HG03521 (cell line): Measurements from ENCODE around the gene HPS4.
A peak's percentile ranks its signal among the peaks of the same experiment; 100 is the strongest.
"Not testable (repeated sequence)": the region's sequence is repeated elsewhere in the genome, so short reads cannot be mapped to it uniquely, and the experiment has no call there.

ENCODE experiments used
- ATAC-seq: cut with Tn5 transposase; IDR thresholded peaks from one replicate; pipeline ENCODE4 v1.9.1; 2021; ENCODE audit warnings: mild to moderate bottlenecking, moderate library complexity; ENCODE audit not compliant: unreplicated experiment

Gene HPS4

DNA sequence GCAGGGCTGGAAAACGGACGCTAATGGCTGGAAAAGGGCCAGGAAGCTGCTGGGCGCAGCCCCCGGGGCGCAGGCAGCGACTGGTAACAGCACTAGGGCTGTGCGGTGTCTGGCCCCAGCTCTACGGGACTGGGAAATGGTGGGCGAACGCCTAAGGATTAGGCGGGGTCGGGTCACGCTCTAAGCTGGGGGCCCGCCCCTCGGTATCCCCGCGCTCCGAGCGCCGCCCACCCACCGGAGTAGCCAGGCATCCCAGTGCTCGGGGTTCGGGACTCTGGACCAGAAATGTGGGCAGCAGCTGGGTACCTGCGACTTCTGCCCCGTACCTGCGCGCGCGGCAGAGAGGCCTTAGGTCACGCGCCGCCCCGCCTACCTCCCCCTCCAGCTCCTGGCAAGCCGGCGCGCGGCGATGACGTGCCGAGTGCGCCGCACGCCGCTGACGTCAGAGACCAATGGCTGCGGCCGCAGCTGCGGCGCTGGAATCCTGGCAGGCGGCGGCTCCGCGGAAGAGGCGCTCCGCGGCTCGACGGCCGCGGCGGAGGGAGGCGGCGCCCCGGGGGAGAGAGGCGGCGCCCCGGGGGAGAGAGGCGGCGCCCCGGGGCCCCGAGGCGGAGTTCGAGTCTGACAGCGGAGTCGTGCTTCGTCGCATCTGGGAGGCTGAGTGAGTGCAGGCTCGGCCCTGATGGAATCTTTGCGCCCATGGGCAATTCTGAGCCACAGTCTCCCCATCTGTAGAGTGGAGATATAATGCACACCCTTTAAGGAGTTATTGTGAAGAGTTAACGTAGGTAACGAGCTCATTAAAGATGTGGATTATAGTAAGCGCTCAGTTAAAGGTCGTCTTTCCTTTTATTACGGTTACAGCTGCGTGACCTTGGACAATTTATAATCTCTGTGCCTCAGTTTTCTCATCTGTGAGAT, at the start of gene HPS4, which contains the start of gene SRRD:
HPS4 (minus strand) TSS at position 345 of the 921 bp plus-strand sequence. CDS start 2,021 bp downstream, outside the sequence.
SRRD (plus strand) TSS at position 439 of the 921 bp plus-strand sequence; CDS start at position 453, 14 bp downstream.
- ATAC-seq: peak; percentile 76

DNA sequence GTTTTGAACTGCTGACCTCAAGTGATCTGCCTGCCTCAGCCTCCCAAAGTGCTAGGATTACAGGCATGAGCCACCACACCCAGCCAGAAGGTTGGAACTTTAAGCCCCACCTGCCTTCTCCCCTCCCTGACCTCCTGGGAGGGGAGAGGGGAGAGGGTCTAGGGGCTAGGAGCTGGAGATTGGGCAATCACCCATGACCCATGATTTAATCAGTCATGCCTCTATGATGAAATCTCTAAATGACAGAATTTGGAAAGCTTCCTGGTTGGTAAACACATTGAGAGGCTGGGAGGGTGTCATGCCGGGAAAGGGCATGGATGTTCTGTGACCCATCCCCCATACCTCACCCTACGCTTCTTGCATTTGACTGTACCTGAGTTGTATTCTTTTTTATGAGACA, 45.8 kb upstream of the HPS4 start:
- no peak for ATAC-seq

- not testable (repeated sequence) for ATAC-seq
Measured at GRCh38 chr22:26528518-26528917, 44.9 kb upstream of the HPS4 start.

DNA sequence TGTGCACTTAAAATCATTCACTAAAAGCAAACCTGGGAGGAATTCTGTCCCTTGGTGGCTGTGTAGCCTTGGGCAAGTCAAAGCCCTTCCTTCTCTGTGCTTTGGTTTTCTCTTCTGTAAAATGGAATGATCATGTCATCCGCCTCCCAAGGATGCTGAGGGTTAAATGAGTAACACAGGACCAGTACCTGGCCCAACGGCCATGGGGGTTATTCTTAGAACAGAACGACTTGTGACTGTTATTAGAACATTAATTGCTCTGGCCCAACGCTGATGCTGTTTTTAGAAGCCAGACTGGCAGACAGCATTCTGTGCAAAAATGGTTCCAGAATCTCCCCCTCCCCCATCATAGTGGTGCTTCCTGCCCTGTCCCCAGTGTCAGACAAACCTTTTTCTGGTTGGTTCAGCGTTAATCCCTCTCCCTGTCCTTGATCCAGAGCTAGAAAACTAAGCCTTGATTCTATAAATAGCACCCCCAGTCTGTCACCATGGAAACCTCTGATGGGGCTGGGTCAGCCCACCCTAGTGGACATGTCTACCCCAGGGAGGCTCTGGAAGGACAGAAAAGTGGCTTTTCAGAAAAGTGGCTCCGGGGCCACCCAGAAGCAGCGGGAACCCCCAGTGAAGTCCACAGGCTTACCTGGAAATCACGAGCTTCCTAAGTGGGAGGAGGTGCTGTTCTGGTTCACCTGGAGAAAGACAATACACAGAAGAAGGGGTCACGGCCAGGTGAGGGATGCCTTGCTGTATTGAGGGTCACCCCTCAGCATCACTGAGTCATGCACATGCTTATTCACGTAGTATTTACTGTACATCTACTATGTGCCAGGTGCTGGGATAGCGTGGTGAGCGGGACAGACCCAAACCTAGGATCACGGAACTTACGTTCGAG, 44.2 kb upstream of the HPS4 start:
- ATAC-seq: no peak

DNA sequence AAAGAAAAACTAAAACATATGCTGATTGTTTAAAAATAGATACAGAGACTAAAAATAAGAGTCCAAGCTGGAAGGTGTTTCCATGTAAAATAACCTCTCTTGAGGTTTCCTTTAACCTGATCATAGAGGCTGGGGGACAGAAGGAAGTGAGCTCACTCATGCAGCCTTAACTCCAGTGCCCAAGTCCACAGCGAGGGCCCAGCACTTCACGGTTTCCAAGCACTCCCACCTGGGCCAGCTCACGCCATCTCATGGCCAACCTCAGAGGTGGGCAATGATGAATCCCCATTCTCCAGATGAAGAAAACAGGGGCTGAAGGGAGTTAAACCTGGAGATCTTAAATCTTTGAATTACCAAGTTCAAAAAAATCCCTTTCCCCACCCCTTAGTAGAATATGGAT, 43.6 kb upstream of the HPS4 start:
- no peak for ATAC-seq

- ATAC-seq: no peak
Measured at GRCh38 chr22:26525946-26526564, 42.5 kb upstream of the HPS4 start.

DNA sequence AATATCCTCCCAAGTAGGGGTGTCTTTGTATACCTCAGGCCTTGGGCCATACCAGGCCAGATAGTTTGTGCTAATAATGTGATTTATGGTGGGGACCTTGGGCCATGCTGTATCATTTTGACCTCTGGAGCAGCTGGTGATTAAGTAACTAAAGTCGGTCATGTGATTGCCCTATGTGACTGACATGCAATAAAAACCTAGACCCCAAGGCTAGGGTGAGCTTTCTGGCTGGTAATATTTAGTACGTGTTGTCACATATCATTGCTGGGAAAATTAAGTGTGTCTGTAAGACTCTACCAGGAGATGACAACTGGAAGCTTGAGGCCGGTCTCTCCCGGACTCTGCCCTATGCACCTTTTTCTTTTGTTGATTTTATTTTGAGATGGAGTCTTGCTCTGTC, 41.3 kb upstream of the HPS4 start:
- ATAC-seq: no peak

DNA sequence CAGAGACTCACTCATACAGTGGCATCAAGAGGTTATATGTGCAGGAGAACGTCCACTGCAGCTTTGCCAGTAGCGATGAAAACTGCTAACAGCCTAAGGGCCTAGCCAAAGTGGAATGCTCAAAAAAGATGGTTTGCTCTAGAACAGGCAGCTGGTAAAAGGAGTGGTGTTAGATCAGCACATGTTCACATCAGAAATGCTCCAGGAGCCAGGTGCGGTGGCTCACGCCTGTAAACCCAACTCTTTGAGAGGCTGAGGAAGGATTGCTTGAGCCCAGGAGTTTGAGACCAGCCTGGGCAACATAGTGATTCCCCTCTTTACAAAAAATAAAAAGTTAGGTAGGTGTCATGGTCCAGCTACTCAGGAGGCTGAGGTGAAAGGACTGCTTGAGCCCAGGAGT, 39.0 kb upstream of the HPS4 start:
- ATAC-seq: no peak

DNA sequence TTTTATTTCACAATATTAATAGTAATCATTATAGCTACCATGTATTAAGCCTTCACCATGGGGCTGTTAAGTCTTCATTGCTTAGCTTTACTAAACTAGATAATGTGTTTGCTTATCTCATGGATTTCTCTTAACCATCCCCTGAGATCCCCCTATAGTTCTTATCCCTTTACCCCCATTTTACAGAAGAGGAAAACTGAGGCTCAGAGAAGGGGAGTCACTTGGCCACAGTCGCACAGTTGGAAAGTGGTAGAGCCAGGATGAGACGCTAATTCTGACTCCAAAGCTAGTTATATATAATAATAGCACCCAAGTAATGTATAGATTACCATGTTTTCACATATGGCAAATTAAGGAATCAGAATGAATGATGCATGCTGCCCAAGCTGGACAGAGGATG, 38.4 kb upstream of the HPS4 start:
- no peak for ATAC-seq

DNA sequence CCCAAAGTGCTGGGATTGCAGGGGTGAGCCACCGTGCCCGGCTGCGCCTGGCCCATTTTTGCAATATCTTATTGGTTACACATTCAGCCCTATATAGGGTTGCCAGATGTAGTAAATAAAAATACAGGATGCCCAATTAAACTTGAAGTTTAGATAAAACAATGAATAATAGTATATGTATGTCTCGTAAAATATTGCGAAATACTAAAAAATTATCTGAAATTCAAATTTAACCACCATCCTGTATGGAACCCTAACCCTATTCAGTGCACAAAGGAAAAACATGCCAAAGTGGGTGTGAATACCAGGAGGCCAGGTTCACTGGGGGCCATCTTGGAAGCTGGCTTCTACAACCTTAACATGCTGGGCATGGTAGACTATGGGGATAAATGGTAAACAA, 33.8 kb upstream of the HPS4 start:
- no peak for ATAC-seq

DNA sequence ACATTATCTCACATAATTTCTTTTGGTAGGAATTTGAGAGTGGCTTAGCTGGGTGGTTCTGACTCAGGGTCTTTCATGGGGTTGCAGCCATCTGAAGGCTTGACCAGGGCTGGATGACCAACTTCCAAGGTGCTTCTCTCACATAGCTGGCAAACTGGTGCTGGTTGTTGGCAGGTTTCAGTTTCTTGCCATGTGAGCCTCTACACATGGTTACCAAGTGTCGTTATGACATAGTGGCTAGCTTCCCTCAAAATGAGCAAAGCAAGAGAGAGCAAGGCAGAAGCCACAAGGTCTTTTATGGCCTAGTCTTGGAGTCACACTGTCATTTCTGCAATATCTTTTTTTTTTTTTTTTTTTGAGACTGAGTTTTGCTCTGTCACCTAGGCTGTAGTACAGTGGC, 32.9 kb upstream of the HPS4 start:
- no peak for ATAC-seq

DNA sequence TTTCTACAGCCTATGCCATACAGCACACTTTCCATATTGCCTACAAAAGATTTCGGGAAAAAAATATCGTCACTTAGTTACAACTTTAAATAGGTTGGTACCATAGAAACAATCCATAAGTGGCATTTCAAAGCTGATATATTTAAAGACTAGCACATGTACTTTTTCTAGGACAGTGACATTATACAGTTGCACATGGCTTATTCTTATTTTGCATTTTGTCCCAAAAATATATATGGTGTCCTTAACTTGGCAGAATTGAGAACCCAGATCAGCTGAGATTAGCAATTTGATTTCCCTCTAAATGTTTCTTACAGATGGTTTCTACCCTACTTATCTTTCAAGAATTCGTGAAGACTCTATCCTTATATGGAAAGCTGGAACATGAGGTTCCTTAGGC, 32.3 kb upstream of the HPS4 start:
- no peak for ATAC-seq

DNA sequence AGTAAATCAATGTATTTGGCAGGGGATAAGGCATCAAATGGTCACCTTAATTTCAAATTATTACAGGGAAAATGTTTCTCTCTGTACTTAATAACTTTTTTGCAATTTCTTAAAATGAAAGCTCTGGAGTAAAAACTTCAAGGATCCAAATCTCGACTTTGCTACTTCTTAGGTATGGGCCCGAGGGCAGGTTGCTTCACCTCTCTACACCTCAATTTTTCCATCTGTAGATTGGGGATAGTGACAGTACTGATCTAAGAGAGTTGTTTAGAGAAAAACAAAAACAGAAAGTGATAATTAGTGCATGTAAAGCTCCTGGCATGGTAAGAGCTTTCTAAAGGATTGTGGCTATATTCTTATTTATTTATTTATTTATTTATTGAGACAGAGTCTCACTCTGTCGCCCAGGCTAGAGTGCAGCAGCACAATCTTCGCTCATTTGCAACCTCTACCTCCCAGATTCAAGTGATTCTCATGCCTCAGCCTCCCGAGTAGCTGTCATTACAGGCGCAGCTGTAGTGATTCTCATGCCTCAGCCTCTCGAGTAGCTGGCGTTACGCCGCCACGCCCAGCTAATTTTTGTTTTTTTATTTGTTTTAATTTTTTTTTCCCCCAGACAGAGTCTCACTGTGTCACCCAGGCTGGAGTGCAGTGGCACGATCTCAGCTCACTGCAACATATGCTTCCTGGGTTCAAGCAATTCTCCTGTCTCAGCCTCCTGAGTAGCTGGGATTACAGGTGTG, 31.0 kb upstream of the HPS4 start:
- no peak for ATAC-seq

DNA sequence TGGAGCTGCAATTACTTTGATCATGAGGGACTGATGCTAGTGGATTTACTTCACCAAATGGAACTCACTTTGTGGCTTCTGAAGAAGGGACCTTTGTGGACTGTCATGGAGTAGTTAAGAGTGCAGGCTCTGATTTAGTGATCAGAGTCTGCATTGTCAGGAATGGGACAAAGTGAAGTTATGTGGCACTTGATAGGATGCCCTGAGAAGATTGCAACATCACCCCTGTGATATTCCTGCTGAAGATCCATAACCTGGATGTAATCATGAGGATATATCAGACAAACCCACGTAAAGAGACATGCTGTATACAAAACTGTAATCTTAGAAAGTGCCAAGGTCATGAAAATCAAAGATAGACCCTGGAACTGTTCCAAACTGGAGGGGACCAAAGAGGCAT, 30.3 kb upstream of the HPS4 start:
- ATAC-seq: no peak

DNA sequence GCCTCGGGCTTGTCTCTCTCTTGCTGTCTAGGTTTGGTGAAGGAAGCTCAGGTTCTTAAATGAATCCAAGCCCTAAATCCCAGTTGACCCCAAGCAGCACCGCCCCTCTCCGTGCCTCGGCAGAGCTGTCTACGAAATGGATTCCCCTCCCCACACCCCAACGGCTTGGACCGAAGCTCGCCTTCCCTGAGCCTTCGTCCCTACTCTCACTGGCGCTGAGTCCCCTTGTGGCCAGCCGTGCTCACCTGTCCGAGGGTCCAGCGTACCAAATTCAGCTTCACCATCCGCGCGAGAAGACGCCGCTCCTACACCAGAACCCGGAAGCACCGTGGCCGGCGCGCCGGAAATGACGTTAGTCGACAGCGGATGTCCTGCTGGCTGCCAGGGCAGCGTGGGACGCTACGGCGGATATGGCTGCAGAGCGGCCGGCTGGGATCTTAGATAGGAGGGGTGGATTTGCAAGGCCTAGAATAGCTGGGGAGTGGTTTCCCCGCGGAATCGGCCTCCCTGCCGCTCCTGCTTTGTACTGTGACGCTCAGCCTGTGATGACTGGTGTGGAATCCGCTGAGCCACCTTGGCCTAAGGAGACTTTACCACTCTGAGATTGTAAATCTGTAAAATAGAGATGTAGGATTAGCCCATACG, 28.7 kb upstream of the HPS4 start, which contains the start of gene TFIP11:
TFIP11 (minus strand) TSS at position 325 of the 645 bp plus-strand sequence. CDS start 2,201 bp downstream, outside the sequence.
- ATAC-seq: peak; percentile 93

DNA sequence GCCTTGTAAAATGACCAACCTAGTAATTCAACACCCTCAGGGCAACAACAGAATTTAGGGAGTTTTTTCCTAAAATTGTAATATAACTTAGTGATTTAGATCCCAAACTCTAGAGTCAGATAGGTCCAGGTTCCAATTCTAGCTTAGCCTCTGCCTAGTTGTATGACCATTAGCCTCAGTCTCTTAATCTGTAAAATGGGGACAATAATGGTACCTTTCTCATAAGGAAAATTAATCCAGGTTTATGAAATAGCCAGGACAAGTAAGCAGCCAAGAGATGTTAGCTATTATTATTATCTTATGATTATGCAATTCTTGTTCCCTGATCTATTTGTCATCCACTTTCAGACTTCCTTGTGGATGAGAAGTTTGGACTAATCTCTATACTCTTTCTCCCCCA, 24.6 kb upstream of the HPS4 start:
- ATAC-seq: no peak

DNA sequence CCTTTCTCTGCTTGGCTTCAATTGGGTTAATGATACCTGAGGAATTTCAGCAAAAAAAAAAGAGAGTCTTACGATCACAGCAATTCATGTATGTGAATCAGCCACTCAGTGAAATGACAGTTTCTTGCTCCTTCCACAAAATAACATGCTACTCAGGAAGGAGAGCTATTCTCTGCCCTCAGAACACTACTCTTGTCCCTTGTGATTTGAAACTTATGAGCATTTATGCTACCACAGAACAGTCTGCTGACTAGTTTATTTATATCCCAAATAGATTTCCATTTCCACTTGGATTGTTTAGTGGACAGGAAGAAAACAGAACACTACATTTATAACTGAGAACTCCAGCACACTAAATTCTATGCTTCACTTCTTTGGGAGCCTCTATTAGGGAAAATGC, 20.2 kb upstream of the HPS4 start:
- no peak for ATAC-seq

DNA sequence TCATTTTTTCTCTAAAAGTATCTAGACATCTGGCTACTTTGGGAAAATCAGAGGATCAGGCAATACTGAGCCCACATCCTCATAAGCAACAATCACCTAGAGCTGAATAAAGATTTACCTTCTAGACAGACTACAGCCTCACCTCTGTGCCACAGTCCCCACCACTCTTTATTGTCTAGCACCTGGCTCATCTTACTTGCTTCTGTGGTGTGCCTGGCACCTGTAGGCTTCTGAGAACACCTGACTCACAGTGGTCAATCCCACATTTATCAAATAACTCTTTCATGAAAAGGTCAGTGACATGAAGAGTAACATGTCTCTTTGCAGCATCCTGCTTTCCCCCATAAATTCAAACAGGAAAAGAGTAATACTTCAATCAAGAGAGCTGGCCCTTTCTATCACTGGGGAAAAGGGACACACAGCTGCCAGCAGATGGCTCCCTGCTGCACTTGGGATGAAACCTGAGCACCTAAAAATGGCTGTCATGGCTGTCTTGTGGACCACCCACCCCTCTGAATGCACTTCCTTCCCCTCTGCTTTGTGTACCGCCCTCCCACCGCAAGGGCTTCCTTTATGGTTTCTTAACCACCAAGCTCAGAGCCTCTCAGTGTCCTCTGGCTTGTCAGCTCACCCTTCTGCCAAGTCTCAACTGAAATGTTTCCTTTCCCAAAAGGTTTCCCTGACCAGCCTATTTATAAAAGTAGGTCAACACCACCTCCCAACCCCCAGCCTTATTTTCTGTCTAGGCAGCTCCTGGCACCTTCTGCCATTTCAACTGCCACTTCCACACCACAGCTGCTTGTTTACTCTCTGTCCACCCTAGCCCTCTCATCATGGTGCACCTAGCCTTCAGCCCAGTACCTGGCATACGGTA, 19.3 kb upstream of the HPS4 start:
- no peak for ATAC-seq

- no peak for ATAC-seq
Measured at GRCh38 chr22:26501996-26502395, 18.4 kb upstream of the HPS4 start.
